Activated naive CD4-positive, alpha-beta T cell treated with anti-CD3 and anti-CD28 coated beads, Interleukin-2, amount 50 U/mL, for 24 hours (primary cell): Measurements from ENCODE around the gene NRARP.
A peak's percentile ranks its signal among the peaks of the same experiment; 100 is the strongest.

Source experiments
- H3K27ac Mint-ChIP-seq: one replicate; pipeline ENCODE4 v1.8.0; 2021; ENCODE audit warnings: mild to moderate bottlenecking, mixed read lengths
- H3K27me3 Mint-ChIP-seq: one replicate; pipeline ENCODE4 v1.8.0; 2021; ENCODE audit warnings: mixed read lengths
- H3K36me3 Mint-ChIP-seq: one replicate; pipeline ENCODE4 v1.8.0; 2021; ENCODE audit warnings: mixed read lengths
- H3K4me1 Mint-ChIP-seq: one replicate; pipeline ENCODE4 v1.8.0; 2021; ENCODE audit warnings: mixed read lengths
- H3K4me3 Mint-ChIP-seq: one replicate; pipeline ENCODE4 v1.8.0; 2021; ENCODE audit warnings: mild to moderate bottlenecking, mixed read lengths
- H3K9me3 Mint-ChIP-seq: one replicate; pipeline ENCODE4 v1.8.0; 2021; ENCODE audit warnings: mixed read lengths

Gene NRARP

GRCh38 chr9:137279741-137280473, 22.2 kb downstream of the NRARP start:
- H3K4me3 Mint-ChIP-seq: no peak overlapping the region
- peaks cover 7% of the 10 kb centered on the region for H3K4me1 Mint-ChIP-seq
- no peak overlapping the region for H3K27ac Mint-ChIP-seq
- H3K36me3 Mint-ChIP-seq: no peaks in the 10 kb centered on the region
- no peaks in the 10 kb centered on the region for H3K9me3 Mint-ChIP-seq
- peaks cover 2% of the 10 kb centered on the region for H3K27me3 Mint-ChIP-seq

GRCh38 chr9:137278721-137279711, 23.1 kb downstream of the NRARP start:
- H3K4me3 Mint-ChIP-seq: no peak overlapping the region
- H3K27ac Mint-ChIP-seq: no peak overlapping the region

GRCh38 chr9:137278061-137278701, 23.9 kb downstream of the NRARP start:
- Mint-ChIP-seq H3K27ac (no peak overlapping the region), H3K36me3 (no peaks in the 10 kb centered on the region), H3K27me3 (peaks cover 2% of the 10 kb centered on the region), H3K4me1 (peaks cover 7% of the 10 kb centered on the region), H3K4me3 (peak overlapping the region; percentile 78), H3K9me3 (no peaks in the 10 kb centered on the region)

More at GRCh38 chr9:137278721-137279711, 23.1 kb downstream of the NRARP start:
- peaks cover 7% of the 10 kb centered on the region for H3K4me1 Mint-ChIP-seq
- peaks cover 2% of the 10 kb centered on the region for H3K27me3 Mint-ChIP-seq
- no peaks in the 10 kb centered on the region for H3K36me3 Mint-ChIP-seq
- H3K9me3 Mint-ChIP-seq: no peaks in the 10 kb centered on the region

- Mint-ChIP-seq H3K4me3 (peak within 1 kb of the TSS; percentile 78), H3K9me3 (no peaks in the 10 kb centered on the region), H3K27me3 (peaks cover under 1% of the 10 kb centered on the region), H3K27ac (no peak within 1 kb of the TSS), H3K36me3 (no peaks in the 10 kb centered on the region), H3K4me1 (peaks cover 7% of the 10 kb centered on the region)
Measured at GRCh38 chr9:137277329-137278041, 24.6 kb downstream of the NRARP start, which contains the start of gene TOR4A. TOR4A (plus strand) TSS chr9:137277726; CDS start chr9:137278690, 964 bp downstream.

GRCh38 chr9:137276473-137277328, 25.4 kb downstream of the NRARP start:
- no peaks in the 10 kb centered on the region for H3K9me3 Mint-ChIP-seq
- H3K36me3 Mint-ChIP-seq: no peaks in the 10 kb centered on the region
- H3K4me3 Mint-ChIP-seq: peak overlapping the region; percentile 33
- no peak overlapping the region for H3K27ac Mint-ChIP-seq
- H3K4me1 Mint-ChIP-seq: peaks cover 7% of the 10 kb centered on the region
- no peaks in the 10 kb centered on the region for H3K27me3 Mint-ChIP-seq

- peaks cover 14% of the 10 kb centered on the region for H3K4me1 Mint-ChIP-seq
- H3K4me3 Mint-ChIP-seq: no peak overlapping the region
- no peaks in the 10 kb centered on the region for H3K36me3 Mint-ChIP-seq
- H3K27ac Mint-ChIP-seq: peak overlapping the region; percentile 2
- no peaks in the 10 kb centered on the region for H3K9me3 Mint-ChIP-seq
- H3K27me3 Mint-ChIP-seq: no peaks in the 10 kb centered on the region
Measured at GRCh38 chr9:137275588-137276472, 26.2 kb downstream of the NRARP start.

GRCh38 chr9:137275203-137275587, 26.9 kb downstream of the NRARP start:
- Mint-ChIP-seq H3K27me3 (no peaks in the 10 kb centered on the region), H3K9me3 (no peaks in the 10 kb centered on the region), H3K4me1 (peaks cover 14% of the 10 kb centered on the region), H3K27ac (peak overlapping the region; percentile 2), H3K4me3 (no peak overlapping the region), H3K36me3 (no peaks in the 10 kb centered on the region)

GRCh38 chr9:137273611-137274320, 28.3 kb downstream of the NRARP start:
- Mint-ChIP-seq H3K27me3 (no peaks in the 10 kb centered on the region), H3K9me3 (no peaks in the 10 kb centered on the region), H3K4me3 (no peak overlapping the region), H3K4me1 (peaks cover 14% of the 10 kb centered on the region), H3K27ac (no peak overlapping the region), H3K36me3 (peaks cover 6% of the 10 kb centered on the region)

- H3K4me1 Mint-ChIP-seq: peaks cover 14% of the 10 kb centered on the region
- peaks cover 8% of the 10 kb centered on the region for H3K36me3 Mint-ChIP-seq
- peak overlapping the region; percentile 30 for H3K27ac Mint-ChIP-seq
- no peak overlapping the region for H3K4me3 Mint-ChIP-seq
- no peaks in the 10 kb centered on the region for H3K27me3 Mint-ChIP-seq
- H3K9me3 Mint-ChIP-seq: no peaks in the 10 kb centered on the region
Measured at GRCh38 chr9:137273095-137273490, 29.0 kb downstream of the NRARP start.

- Mint-ChIP-seq H3K27ac (peak overlapping the region; percentile 30), H3K27me3 (no peaks in the 10 kb centered on the region), H3K4me1 (peaks cover 14% of the 10 kb centered on the region), H3K36me3 (peaks cover 8% of the 10 kb centered on the region), H3K9me3 (no peaks in the 10 kb centered on the region), H3K4me3 (peak overlapping the region; percentile 11)
Measured at GRCh38 chr9:137272241-137273094, 29.6 kb downstream of the NRARP start.

- no peaks in the 10 kb centered on the region for H3K27me3 Mint-ChIP-seq
- peaks cover 10% of the 10 kb centered on the region for H3K4me1 Mint-ChIP-seq
- H3K9me3 Mint-ChIP-seq: no peaks in the 10 kb centered on the region
- peak overlapping the region; percentile 26 for H3K4me3 Mint-ChIP-seq
- peaks cover 8% of the 10 kb centered on the region for H3K36me3 Mint-ChIP-seq
- no peak overlapping the region for H3K27ac Mint-ChIP-seq
Measured at GRCh38 chr9:137271696-137272076, 30.4 kb downstream of the NRARP start.

- Mint-ChIP-seq H3K36me3 (peaks cover 8% of the 10 kb centered on the region), H3K4me1 (peaks cover 7% of the 10 kb centered on the region), H3K4me3 (peak overlapping the region; percentile 26), H3K27ac (no peak overlapping the region), H3K9me3 (no peaks in the 10 kb centered on the region), H3K27me3 (no peaks in the 10 kb centered on the region)
Measured at GRCh38 chr9:137270929-137271695, 31.0 kb downstream of the NRARP start.
